Peyer's patch (tissue), 4 donors: ENCODE results near the gene GREB1. TPM values are rescaled to one million over a fixed set of nuclear protein-coding genes. Genes with fewer than 3 reads are reported as not detected.

Source experiments
- DNase-seq, 3 donors: peaks; one replicate each; pipeline ENCODE4 v3.0.0-alpha.2; 2017 to 2019
- H3K27ac ChIP-seq, 4 donors: fragments of 200-600 bp; sonication (generic); one replicate each; pipeline ENCODE4 v1.5.1; 2016 to 2019
- H3K27me3 ChIP-seq, 2 donors: fragments of 200-600 bp; sonication (generic); one replicate each; pipeline ENCODE4 v1.5.1; 2019
- H3K36me3 ChIP-seq, 3 donors: fragments of 200-600 bp; sonication (generic); one replicate each; pipeline ENCODE4 v1.5.1; 2016 to 2019
- H3K4me1 ChIP-seq, 4 donors: fragments of 200-600 bp; sonication (generic); one replicate each; pipeline ENCODE4 v1.5.1; 2016 to 2019
- H3K4me3 ChIP-seq, 4 donors: fragments of 200-600 bp; sonication (generic); 1 replicate in 3 of 4; 2 replicates in 1 of 4; pipeline ENCODE4 v1.5.1; 2016 to 2019; ENCODE audit warnings: mild to moderate bottlenecking in 1 of 4
- H3K9me3 ChIP-seq, 4 donors: fragments of 200-600 bp; sonication (generic); one replicate each; pipeline ENCODE4 v1.5.1; 2016 to 2019; ENCODE audit warnings: mild to moderate bottlenecking in 1 of 4
- CTCF ChIP-seq, 6 experiments: fragments of 450-650 bp in 4 of 6; fragments of 200-600 bp in 2 of 6; sonication (generic) in 1 of 6; IDR thresholded peaks; one replicate each; pipeline ENCODE4 v1.5.1; 2017 to 2019; ENCODE audit warnings: antibody characterized with exemption in 6 of 6, mild to moderate bottlenecking in 3 of 6, moderate library complexity in 1 of 6
- POLR2A ChIP-seq, 2 donors: fragments of 450-650 bp; IDR thresholded peaks; one replicate each; pipeline ENCODE4 v1.5.1; 2017; ENCODE audit warnings: antibody characterized with exemption in 2 of 2, mild to moderate bottlenecking in 2 of 2, moderate library complexity in 2 of 2
- total RNA-seq, 4 donors: library from RNA; depleted of rRNA; stranded (reverse); fragments of >200 nt; gene quantifications; one replicate each; pipeline ENCODE4 v1.1.0, GENCODE V29; 2016

Gene GREB1
- total RNA-seq, 4 donors from 2014 or later: 0.88 to 4.1 (median 1.9) TPM

GRCh38 chr2:11665028-11665427 is 131.2 kb downstream of the GREB1 start:
- Histone ChIP-seq H3K4me3 (no peak overlapping the region), H3K36me3 (no peaks in the 10 kb centered on the region), H3K27ac (no peak overlapping the region), H3K9me3 (no peaks in the 10 kb centered on the region), H3K4me1 (peaks cover 0 to 6% (median 0%) of the 10 kb centered on the region in 4 donors), H3K27me3 (no peaks in the 10 kb centered on the region)
- no peak for DNase-seq
- TF ChIP-seq POLR2A (IDR thresholded peaks at IDR 0.05) (no peak), CTCF (IDR thresholded peaks at IDR 0.05) (no peak)

DNA sequence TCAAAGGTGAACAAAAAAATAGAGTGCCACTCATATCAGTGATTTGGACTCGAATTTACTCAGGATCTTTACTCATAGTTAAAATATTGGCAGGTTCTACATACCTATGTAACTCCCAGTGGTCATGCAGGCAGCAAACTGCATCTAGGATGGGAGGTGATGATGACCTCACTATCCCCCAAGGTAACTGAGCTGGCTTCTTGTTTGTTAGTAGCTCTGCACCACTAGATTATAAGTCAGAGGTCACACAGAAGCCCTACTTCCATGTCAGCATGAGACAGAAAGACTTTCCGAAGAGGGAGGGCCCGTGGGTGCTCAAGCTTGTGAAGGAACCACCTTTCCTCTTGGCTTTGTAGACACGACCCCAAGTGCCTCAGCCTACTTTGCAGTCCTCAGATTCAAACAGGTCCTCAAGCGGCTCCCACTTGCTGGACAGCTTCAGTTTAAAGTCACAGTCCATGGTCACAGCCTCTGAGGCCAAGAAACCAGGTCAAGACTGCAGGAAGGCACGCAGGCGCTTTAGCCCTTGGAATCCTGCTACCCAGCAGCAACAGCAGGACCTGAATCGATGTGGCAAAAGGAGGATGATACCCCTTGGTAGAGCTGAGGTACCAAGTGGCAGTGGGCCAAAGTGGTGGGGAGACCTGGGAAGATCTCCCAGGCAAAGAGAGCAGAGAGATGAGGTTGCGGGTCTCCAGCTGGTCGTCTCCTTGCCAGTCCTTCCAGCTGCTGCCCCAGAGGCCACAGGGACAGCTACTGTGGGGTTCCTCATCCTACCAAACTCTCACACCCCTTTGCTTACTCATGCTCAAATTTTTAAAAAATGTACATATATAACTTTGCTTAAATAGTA is 131.9 kb downstream of the GREB1 start:
- Histone ChIP-seq H3K4me3 (no peak overlapping the region), H3K36me3 (no peaks in the 10 kb centered on the region), H3K9me3 (no peaks in the 10 kb centered on the region), H3K4me1 (peaks cover 0 to 6% (median 0%) of the 10 kb centered on the region in 4 donors), H3K27me3 (no peaks in the 10 kb centered on the region), H3K27ac (no peak overlapping the region)
- no peak for TF ChIP-seq POLR2A (IDR thresholded peaks at IDR 0.05)
- TF ChIP-seq CTCF (IDR thresholded peaks at IDR 0.05): no peak
- DNase-seq: no peak

GRCh38 chr2:11667194-11667593 is 133.3 kb downstream of the GREB1 start:
- DNase-seq: no peak
- H3K27me3 ChIP-seq: no peaks in the 10 kb centered on the region
- H3K27ac ChIP-seq: no peak overlapping the region
- H3K36me3 ChIP-seq: no peaks in the 10 kb centered on the region
- TF ChIP-seq POLR2A (IDR thresholded peaks at IDR 0.05) (no peak), CTCF (IDR thresholded peaks at IDR 0.05) (no peak)
- peaks cover 0 to 6% (median 0%) of the 10 kb centered on the region in 4 donors for H3K4me1 ChIP-seq
- no peak overlapping the region for H3K4me3 ChIP-seq
- no peaks in the 10 kb centered on the region for H3K9me3 ChIP-seq

- DNase-seq: no peak
- TF ChIP-seq CTCF (IDR thresholded peaks at IDR 0.05) (no peak), POLR2A (IDR thresholded peaks at IDR 0.05) (no peak)
- H3K4me1 ChIP-seq: peaks cover 0 to 6% (median 0%) of the 10 kb centered on the region in 4 donors
Measured at GRCh38 chr2:11667866-11668637, 134.2 kb downstream of the GREB1 start.

GRCh38 chr2:11669454-11670291 is 135.8 kb downstream of the GREB1 start, which contains the start of gene NTSR2:
Gene NTSR2 (minus strand): TSS chr2:11670195. CDS start chr2:11670129, 66 bp downstream.
- no peak within 1 kb of the TSS for H3K27ac ChIP-seq
- no peak for TF ChIP-seq CTCF (IDR thresholded peaks at IDR 0.05)
- TF ChIP-seq POLR2A (IDR thresholded peaks at IDR 0.05): no peak
- no peaks in the 10 kb centered on the region for H3K27me3 ChIP-seq
- H3K4me1 ChIP-seq: peaks cover 0 to 6% (median 0%) of the 10 kb centered on the region in 4 donors
- no peak within 1 kb of the TSS for H3K4me3 ChIP-seq
- no peaks in the 10 kb centered on the region for H3K9me3 ChIP-seq
- H3K36me3 ChIP-seq: no peaks in the 10 kb centered on the region
- peak in 1 of 3 donors; percentile 67 for DNase-seq

More at GRCh38 chr2:11667866-11668637, 134.2 kb downstream of the GREB1 start:
- H3K27ac ChIP-seq: no peak overlapping the region
- no peaks in the 10 kb centered on the region for H3K27me3 ChIP-seq
- H3K9me3 ChIP-seq: no peaks in the 10 kb centered on the region
- H3K4me3 ChIP-seq: no peak overlapping the region
- H3K36me3 ChIP-seq: no peaks in the 10 kb centered on the region
